ENCODE measurements around the gene VEZT. TPM values are rescaled to one million over a fixed set of nuclear protein-coding genes. Genes with fewer than 3 reads are reported as not detected.
A peak's percentile ranks its signal among the peaks of the same experiment; 100 is the strongest.

The VEZT gene
- total RNA-seq, 1 donor from 2014 or later: 57.4 TPM

DNA sequence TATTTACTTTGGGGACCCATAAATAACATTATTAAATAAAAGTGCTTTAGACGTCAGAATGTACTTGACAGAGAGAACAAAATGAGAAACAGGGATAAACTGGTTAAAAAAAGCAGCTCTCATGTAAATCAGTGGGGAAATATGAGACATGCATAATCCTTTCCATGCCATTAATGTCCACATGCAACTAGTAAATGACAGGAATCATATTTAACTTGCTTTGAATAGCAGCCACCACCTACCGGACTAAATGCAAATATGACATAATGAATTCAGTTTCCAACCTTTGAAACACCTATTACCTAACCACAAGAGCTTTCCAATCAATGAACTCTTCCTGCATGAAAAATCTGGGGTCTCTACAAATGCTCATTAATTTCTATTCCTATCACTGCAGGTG is 20.0 kb upstream of the VEZT start:
- Histone ChIP-seq H3K4me3 (ENCODE audit: low read depth, low read length) (no peak overlapping the region), H3K27me3 (ENCODE audit: control insufficient read depth, insufficient read depth, low read length) (no peaks in the 10 kb centered on the region), H3K36me3 (ENCODE audit: control insufficient read depth, insufficient read depth, low read length) (no peaks in the 10 kb centered on the region)
- DNase-seq (ENCODE audit: low read depth): no peak
- TF ChIP-seq, protein P1, sequence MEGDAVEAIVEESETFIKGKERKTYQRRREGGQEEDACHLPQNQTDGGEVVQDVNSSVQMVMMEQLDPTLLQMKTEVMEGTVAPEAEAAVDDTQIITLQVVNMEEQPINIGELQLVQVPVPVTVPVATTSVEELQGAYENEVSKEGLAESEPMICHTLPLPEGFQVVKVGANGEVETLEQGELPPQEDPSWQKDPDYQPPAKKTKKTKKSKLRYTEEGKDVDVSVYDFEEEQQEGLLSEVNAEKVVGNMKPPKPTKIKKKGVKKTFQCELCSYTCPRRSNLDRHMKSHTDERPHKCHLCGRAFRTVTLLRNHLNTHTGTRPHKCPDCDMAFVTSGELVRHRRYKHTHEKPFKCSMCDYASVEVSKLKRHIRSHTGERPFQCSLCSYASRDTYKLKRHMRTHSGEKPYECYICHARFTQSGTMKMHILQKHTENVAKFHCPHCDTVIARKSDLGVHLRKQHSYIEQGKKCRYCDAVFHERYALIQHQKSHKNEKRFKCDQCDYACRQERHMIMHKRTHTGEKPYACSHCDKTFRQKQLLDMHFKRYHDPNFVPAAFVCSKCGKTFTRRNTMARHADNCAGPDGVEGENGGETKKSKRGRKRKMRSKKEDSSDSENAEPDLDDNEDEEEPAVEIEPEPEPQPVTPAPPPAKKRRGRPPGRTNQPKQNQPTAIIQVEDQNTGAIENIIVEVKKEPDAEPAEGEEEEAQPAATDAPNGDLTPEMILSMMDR (IDR thresholded peaks at IDR 0.05; ENCODE audit: insufficient read depth, low read length, severe bottlenecking): no peak
- no peak for FAIRE-seq

DNA sequence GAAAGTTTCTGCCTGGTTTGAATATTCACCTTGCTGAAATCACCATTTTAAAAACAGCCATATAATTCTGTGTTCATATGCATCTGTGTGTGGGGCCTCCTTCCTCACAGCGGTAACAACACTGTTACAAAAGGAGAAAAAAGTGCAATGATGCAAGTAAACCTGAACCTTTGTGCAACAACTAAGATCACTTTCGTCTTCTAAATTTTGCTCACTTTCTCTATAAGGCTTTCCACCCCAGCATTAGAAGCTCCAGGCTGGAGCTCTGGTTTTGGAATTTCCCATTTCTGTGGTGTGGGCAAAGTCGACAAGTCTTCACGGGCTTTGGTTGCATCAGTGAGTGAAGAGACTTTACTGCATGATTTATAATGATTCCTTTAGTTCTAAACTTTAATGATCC is 18.7 kb upstream of the VEZT start:
- peak; percentile 65 for DNase-seq (ENCODE audit: low read depth)
- Histone ChIP-seq H3K27me3 (ENCODE audit: control insufficient read depth, insufficient read depth, low read length) (no peaks in the 10 kb centered on the region), H3K36me3 (ENCODE audit: control insufficient read depth, insufficient read depth, low read length) (no peaks in the 10 kb centered on the region), H3K4me3 (ENCODE audit: low read depth, low read length) (no peak overlapping the region)
- TF ChIP-seq, protein P1 (IDR thresholded peaks at IDR 0.05; ENCODE audit: insufficient read depth, low read length, severe bottlenecking): no peak
- no peak for FAIRE-seq

DNA sequence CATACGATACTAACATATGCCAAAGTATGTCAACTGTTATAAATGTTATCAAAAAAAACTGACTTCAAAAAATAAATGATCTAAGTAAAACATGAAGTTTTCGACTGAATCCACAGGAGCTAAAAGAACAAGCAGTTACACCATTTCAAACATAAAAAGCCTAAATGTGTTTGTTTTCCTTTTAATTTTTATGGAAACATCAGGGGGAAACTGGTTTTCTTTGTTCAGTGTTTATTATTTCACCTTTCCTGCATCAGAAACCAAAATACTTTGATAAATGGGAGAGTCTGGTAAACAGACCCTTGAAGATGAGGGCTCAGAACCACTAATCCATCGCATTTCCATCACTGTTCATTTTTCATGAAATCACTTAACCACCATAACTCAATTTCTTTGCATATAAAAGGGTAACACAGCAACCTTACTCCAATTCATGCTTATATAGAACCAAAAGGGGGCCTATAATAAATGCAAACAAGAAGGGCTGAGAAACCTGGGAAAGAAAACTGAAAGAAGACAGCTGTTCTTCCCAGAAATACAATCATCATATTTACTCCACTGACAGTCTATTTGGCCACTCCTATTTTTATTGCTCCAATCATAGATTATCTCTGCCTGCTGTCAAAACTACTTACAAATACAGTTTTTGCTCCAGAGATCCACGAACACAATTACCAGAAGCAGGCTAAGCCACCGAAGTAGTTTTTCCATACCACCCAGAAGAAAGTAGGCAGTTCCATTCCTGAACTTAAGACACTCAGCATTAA is 17.3 kb upstream of the VEZT start:
- H3K4me3 ChIP-seq (ENCODE audit: low read depth, low read length): no peak overlapping the region
- H3K36me3 ChIP-seq (ENCODE audit: control insufficient read depth, insufficient read depth, low read length): no peaks in the 10 kb centered on the region
- peak; percentile 60 for DNase-seq (ENCODE audit: low read depth)
- H3K27me3 ChIP-seq (ENCODE audit: control insufficient read depth, insufficient read depth, low read length): no peaks in the 10 kb centered on the region
- FAIRE-seq: no peak
- TF ChIP-seq, protein P1 (IDR thresholded peaks at IDR 0.05; ENCODE audit: insufficient read depth, low read length, severe bottlenecking): no peak

DNA sequence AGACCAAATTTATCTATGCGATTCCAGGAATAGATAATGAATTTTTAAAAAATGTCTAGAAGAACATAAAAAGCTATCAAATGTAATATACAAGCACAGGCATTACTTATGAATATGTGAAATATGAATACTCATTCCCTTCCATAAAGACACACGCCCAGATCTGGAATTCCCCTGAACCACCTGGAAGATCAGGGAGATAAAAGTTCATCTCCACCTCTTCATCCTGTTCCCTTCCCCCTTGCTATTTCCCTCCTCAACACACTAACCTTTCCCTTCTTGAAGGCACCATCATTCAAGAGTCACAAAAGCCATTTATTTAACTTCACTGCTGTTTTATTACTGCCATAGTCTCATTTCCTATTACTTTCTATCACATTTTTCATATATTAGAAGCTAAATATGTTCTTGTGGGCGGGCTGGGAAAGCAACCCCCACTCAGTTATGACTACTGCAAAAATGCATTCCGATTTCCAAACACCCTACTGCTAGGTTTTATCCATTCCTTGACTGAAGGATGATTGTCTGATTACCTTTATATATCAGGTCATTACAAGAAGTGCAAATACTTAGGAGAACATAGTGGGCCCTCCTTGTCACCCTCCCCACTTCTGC is 16.4 kb upstream of the VEZT start:
- TF ChIP-seq, protein P1 (IDR thresholded peaks at IDR 0.05; ENCODE audit: insufficient read depth, low read length, severe bottlenecking): no peak
- no peaks in the 10 kb centered on the region for H3K36me3 ChIP-seq (ENCODE audit: control insufficient read depth, insufficient read depth, low read length)
- no peak overlapping the region for H3K4me3 ChIP-seq (ENCODE audit: low read depth, low read length)
- peak; percentile 90 for DNase-seq (ENCODE audit: low read depth)
- no peaks in the 10 kb centered on the region for H3K27me3 ChIP-seq (ENCODE audit: control insufficient read depth, insufficient read depth, low read length)
- no peak for FAIRE-seq

DNA sequence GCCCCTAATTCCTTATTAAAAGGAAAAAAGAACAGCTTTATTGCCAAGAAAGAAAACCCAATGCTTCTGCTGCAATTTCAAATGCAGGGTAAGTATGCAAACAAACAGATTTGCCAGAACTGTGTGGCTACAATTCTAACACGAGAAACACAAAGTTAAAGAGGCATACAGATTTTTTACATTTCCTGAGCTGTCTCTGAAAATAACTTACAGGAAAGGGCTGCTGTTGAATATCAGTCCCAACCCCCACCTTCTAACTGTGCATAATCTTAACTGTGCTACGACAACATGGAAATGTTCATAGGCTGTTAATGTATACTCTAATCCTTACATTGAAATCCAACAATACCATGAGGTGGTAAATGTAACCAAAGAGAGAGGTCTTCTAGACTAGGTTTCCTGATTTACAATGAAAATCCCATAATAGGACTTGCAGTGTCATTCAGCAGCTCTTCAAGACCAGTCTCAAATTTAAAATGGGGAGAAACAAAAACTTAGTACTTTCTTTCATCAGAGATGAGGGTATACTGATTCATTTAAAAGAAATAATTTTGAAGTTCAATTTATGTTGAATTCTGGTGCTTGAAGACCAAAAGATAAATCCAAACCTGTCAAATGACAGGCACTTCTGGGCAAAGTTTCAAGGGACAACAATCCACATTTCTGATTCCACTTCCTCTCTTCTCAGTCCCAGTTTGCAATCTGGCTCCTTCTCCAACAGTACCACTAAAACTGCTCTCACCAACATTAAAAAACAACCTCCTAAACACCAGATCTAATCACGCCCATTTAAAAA is 14.7 kb upstream of the VEZT start:
- TF ChIP-seq, protein P1 (IDR thresholded peaks at IDR 0.05; ENCODE audit: insufficient read depth, low read length, severe bottlenecking): no peak
- H3K4me3 ChIP-seq (ENCODE audit: low read depth, low read length): no peak overlapping the region
- H3K27me3 ChIP-seq (ENCODE audit: control insufficient read depth, insufficient read depth, low read length): no peaks in the 10 kb centered on the region

More for the DNA sequence above, 14.7 kb upstream of the VEZT start:
- H3K36me3 ChIP-seq (ENCODE audit: control insufficient read depth, insufficient read depth, low read length): no peaks in the 10 kb centered on the region
- FAIRE-seq (no peak), DNase-seq (ENCODE audit: low read depth) (no peak)
